RWPE2 (cell line): ENCODE data around the gene KRT40.

ENCODE experiments used
- ATAC-seq: fragments of 200-7000 bp; cut with Tn5 transposase; 3 replicates; pipeline ENCODE4 v1.9.1; 2021; ENCODE audit warnings: low read depth
- DNase-seq: peaks from one replicate; pipeline ENCODE4 v3.0.0-alpha.2; 2020; ENCODE audit warnings: low spot score
- H3K27ac ChIP-seq: fragments of 450-650 bp; 2 replicates; pipeline ENCODE4 v1.5.1; 2017; ENCODE audit warnings: mild to moderate bottlenecking; ENCODE audit not compliant: poor library complexity, severe bottlenecking
- H3K27me3 ChIP-seq: fragments of 250-450 bp; sonication (Bioruptor Pico); 2 replicates; pipeline ENCODE4 v1.5.1; 2021; ENCODE audit warnings: mild to moderate bottlenecking, moderate library complexity; ENCODE audit not compliant: insufficient read depth, poor library complexity, severe bottlenecking
- H3K36me3 ChIP-seq: fragments of 250-450 bp; sonication (Bioruptor Pico); 2 replicates; pipeline ENCODE4 v1.5.1; 2020; ENCODE audit warnings: low read depth, mild to moderate bottlenecking, moderate library complexity
- H3K4me1 ChIP-seq: fragments of 250-450 bp; sonication (Bioruptor Pico); 2 replicates; pipeline ENCODE4 v1.5.1; 2021; ENCODE audit warnings: mild to moderate bottlenecking, moderate library complexity; ENCODE audit not compliant: insufficient read depth, poor library complexity, severe bottlenecking
- H3K4me3 ChIP-seq: fragments of 250-450 bp; sonication (Bioruptor Pico); 2 replicates; pipeline ENCODE4 v1.5.1; 2021; ENCODE audit warnings: mild to moderate bottlenecking, moderate library complexity; ENCODE audit not compliant: severe bottlenecking
- H3K9me3 ChIP-seq: fragments of 250-450 bp; sonication (Bioruptor Pico); 2 replicates; pipeline ENCODE4 v1.5.1; 2021; ENCODE audit warnings: mild to moderate bottlenecking, moderate library complexity; ENCODE audit not compliant: severe bottlenecking
- CTCF ChIP-seq: fragments of 450-650 bp; IDR thresholded peaks from one replicate; pipeline ENCODE4 v1.5.1; 2017; ENCODE audit warnings: mild to moderate bottlenecking, moderate library complexity; ENCODE audit not compliant: poor library complexity, severe bottlenecking

The KRT40 gene

GRCh38 chr17:41009301-41009760 lies 25.2 kb upstream of the KRT40 start:
- no peak for TF ChIP-seq CTCF
- Histone ChIP-seq H3K27me3 (no peaks in the 10 kb centered on the region), H3K4me3 (no peak overlapping the region), H3K4me1 (peaks cover 11% of the 10 kb centered on the region), H3K9me3 (no peaks in the 10 kb centered on the region), H3K27ac (no peak overlapping the region), H3K36me3 (no peaks in the 10 kb centered on the region)
- DNase-seq = no peak
- no peak for ATAC-seq

GRCh38 chr17:41008811-41009210 lies 24.7 kb upstream of the KRT40 start, which contains the start of gene KRTAP3-1:
Gene KRTAP3-1 (minus strand): TSS chr17:41009128. CDS start chr17:41009074, 54 bp downstream.
- Histone ChIP-seq H3K27ac (no peak within 1 kb of the TSS), H3K4me3 (no peak within 1 kb of the TSS), H3K4me1 (peaks cover 14% of the 10 kb centered on the region), H3K36me3 (no peaks in the 10 kb centered on the region), H3K27me3 (no peaks in the 10 kb centered on the region), H3K9me3 (no peaks in the 10 kb centered on the region)
- DNase-seq (no peak), ATAC-seq (no peak)
- no peak for TF ChIP-seq CTCF

GRCh38 chr17:41004397-41004796 lies 20.3 kb upstream of the KRT40 start:
- Histone ChIP-seq H3K4me3 (no peak overlapping the region), H3K9me3 (no peaks in the 10 kb centered on the region), H3K4me1 (peaks cover 33% of the 10 kb centered on the region), H3K27me3 (no peaks in the 10 kb centered on the region), H3K36me3 (no peaks in the 10 kb centered on the region), H3K27ac (no peak overlapping the region)
- DNase-seq (no peak), ATAC-seq (no peak)
- no peak for TF ChIP-seq CTCF

- Histone ChIP-seq H3K4me3 (no peak overlapping the region), H3K9me3 (no peaks in the 10 kb centered on the region), H3K27me3 (no peaks in the 10 kb centered on the region), H3K4me1 (peaks cover 29% of the 10 kb centered on the region), H3K36me3 (no peaks in the 10 kb centered on the region), H3K27ac (peak overlapping the region; percentile 85)
- ATAC-seq (no peak), DNase-seq (no peak)
- TF ChIP-seq CTCF = no peak
These were observed 19.8 kb upstream of the KRT40 start for GRCh38 chr17:41003926-41004325.

- Histone ChIP-seq H3K27me3 (no peaks in the 10 kb centered on the region), H3K36me3 (no peaks in the 10 kb centered on the region), H3K27ac (peak overlapping the region; percentile 85), H3K4me3 (no peak overlapping the region), H3K9me3 (no peaks in the 10 kb centered on the region), H3K4me1 (peaks cover 29% of the 10 kb centered on the region)
- ATAC-seq = peak; percentile 94
- DNase-seq = no peak
- TF ChIP-seq CTCF = no peak
These were observed 18.7 kb upstream of the KRT40 start for GRCh38 chr17:41002814-41003213.
